GM18870 (cell line): ENCODE measurements around the gene STRN4.

Source experiments
- ATAC-seq: cut with Tn5 transposase; IDR thresholded peaks from one replicate; pipeline ENCODE4 v1.9.1; 2021; ENCODE audit warnings: moderate library complexity; ENCODE audit not compliant: unreplicated experiment

The STRN4 gene

DNA sequence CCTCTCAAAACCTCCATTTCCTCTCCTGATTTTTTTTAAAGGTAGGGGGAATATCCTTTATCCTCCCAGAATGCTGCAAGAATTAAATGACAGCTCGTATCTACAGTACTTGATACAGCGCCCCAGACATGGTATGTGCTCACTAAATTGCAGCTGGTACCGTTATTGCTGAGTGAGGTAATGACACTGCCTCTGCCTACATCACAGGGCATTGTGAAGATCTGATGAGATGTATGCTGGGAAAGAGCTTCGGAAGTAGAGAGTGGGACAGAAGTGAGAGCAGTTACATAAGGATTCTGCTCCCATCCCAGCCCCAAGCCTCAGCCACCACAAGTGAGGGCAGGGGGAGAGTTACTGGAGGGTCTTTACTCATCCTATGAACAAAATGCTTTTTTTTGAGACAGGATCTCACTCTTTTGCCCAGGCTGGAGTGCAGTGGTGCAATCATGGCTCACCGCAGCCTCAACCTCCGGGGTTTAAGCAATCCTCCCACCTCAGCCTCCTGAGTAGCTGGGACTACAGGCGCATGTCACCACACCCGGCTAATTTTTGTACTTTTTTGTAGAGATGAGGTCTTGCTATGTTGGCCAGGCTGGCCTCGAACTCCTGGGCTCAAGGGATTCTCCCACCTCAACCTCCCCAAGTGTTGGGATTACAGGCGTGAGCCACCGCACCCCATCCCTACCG, 2.1 kb downstream of the STRN4 start:
- no peak for ATAC-seq

DNA sequence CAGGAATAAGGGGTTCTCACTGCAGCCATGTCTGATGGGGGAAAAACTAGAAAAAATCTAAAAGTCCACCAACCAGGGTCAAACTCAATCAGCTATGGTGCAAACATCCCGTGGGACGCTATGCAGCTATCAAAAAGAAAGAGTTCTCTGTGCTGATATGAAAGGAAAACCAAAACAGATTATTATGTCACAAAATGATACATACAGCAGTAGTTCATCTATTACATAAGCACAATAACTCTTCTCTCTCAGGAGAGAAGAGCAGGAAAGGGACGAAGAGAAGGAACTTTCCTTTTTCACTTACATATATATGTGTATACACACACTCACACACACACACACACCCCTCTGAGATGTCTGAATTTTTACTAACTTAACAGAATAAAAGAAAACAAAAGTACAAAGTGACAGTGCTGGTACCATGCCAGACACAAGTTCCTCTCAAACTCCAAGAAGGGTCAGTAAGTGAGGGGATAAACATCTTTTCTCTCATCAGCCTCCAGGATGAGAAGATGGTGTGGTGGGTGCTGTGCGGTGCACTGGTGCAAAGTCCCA, 3.2 kb downstream of the STRN4 start:
- no peak for ATAC-seq

DNA sequence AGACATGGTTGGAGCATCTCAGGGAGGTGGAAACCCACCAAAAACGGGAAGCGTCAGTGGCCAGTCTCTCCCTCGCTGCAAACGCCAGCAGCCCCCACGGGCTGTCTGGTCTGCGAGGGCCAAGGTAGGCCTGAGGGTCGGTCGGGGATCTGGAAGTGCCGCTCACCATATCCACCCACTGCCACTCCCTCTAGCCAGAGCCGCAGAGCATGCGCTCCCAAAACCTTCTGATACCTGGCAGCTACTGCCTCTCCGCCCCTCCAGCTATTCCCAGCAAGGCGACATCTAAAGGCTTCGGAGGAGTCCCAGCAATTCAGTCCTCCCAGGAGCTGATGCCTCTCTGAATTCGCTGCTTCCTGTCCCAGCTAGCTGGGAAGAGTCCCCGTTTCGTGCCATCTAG, 4.8 kb downstream of the STRN4 start:
- ATAC-seq = no peak

DNA sequence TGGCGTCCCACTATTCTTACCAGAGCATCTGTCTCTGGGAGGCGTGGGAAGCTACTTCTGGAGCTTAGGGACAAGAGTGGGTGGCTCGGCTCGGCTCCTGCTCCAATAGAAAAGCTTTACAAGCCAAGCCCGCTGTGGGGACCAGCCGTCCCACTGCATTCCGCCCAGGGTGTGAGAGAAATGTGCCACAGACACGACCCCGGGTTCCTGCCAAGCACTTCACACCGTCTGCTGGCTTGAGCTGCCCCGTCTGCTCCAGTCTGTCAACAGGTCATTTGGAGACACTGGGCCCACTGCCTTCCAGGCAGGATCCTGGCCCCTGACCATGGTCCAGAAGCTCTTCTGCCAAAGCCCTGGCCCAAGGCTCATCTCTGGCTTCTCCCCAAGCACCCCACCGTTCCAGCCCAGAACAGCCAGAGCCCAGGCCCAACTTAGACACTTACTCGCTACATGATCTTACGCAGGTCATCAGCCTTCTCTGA, 6.9 kb downstream of the STRN4 start:
- no peak for ATAC-seq

DNA sequence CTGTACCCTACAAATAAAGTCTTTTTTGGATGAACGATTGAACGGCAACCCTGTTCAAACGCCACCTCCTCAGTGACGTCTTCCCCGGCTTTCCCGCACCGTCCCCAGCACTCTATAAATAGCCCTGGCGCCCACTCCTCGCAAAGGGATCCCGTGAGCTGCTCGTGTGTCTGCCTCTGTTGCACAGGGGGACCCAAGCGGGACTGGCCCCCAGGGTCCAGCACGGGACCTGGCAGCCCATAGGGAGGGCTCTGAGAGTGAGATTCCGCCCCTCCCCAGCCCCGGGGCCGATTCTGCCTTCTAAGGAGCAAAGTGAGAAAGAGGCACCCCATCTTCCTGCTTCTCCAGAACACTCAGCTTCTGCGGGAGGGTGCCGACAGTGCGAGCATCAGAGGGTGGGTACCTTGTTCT, 8.5 kb downstream of the STRN4 start:
- no peak for ATAC-seq

DNA sequence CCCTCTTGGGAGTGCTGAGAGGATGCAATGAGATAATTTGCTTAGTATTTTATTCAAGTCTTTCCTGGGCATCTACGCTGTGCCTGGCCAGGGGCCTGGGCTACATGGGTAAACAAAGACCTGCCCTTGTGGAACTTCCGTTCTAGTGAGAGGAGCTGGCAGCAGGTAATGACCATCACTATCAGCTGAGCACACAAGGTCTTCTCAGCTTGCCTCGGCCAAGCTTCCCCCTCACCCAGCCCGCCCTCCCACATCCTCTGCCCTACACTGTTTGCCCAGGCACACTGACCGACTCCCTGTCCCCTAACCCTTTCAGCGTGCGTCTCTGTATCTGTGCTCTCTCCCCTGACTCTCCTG, 9.0 kb downstream of the STRN4 start:
- no peak for ATAC-seq

DNA sequence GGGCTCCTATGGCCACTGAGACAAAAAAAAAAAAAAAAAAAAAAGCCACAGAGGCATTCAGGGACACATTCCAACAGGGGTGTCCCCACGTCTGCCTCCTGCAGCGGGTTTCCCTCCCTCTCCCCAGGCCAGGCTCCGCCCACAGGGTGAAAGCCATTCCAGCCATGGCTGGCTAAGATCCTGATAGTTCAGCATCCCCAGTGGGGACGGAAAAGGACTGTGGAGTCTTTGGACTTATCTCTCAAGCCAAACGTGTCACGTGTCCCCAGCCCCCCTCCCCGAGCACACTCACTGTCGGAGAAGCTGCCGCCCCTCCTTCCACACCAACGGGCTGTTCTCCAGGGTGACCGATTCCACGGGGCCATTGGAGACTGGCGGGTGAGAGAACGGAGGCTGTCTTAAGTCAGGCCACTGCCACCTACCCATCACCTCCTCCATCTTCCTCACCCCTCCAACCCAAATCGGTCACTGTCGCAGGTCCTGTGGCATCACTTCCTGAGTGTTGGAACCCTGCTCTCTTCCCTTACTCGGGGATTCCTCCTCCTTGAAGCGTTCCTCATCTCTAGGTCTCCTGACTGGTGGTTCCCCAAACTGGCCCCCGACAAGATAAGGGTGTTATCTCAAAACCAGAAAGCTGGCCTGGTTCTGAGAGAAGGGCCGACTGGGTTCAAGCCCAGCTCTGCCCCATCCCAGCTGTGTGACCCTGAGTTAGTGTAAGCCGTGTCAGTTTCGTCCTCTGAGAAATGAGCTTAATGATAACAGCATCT, 9.5 kb downstream of the STRN4 start:
- ATAC-seq = no peak

DNA sequence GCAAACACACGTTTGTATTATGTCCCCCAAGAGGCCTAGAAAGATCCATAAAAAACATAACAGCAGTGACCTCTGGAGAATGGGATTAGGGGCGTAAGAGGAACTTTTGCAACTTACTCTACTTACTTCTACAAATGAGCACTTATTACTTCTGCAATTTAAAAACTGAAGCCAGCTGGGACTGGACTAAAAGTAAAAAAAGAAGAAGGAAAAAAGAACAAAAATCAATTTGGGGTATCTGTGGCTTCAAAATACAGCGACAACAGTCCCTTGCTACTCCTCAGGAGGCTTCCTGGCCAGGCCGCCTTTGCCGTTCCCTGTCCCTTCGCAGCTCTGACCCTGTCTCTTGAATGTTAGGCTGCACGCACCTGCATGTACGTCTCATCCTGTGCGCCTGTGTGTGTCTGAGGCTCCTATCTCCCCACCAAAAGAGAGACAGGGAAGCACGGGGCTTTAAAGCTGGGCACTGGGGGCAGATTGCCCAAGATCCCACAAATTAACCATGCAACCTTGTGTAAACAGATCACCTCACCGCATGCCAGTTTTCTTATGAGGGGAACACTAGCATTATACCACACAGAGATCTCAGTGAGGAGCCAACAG, 12.5 kb downstream of the STRN4 start:
- ATAC-seq = no peak

DNA sequence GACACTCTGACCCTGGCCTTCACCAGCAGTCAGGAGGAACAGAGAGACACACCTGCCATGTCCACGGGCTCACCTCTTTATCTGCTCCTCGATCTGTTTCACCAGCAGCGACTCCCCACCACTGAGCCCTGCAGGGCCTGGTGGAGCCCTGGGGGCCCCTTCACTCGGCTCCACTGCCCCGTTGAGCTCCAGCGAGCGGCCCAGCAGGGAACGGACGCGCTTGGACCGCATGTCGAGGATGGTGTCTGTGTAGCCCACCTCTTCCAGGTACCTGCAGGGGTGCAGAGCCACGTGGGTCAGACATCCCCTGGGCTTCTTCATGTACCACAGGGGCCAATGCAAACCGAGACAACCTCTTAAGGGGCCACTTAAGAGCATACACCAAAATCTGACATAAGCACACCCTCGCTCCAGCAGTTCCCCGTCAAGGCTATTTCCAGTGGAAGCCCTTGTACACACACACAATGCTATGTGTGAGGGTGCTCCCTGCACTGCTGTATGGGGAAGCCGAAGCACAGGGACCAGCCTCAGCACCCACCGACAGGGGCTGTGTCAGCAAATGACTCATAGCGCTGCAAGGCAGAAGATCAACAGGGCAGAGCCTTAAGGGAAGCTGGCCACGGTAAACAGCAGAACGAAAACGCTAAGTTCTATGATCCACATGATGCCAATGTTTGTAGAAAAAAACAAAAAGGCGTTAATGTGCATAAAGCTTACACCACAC, 13.1 kb downstream of the STRN4 start:
- ATAC-seq = no peak

DNA sequence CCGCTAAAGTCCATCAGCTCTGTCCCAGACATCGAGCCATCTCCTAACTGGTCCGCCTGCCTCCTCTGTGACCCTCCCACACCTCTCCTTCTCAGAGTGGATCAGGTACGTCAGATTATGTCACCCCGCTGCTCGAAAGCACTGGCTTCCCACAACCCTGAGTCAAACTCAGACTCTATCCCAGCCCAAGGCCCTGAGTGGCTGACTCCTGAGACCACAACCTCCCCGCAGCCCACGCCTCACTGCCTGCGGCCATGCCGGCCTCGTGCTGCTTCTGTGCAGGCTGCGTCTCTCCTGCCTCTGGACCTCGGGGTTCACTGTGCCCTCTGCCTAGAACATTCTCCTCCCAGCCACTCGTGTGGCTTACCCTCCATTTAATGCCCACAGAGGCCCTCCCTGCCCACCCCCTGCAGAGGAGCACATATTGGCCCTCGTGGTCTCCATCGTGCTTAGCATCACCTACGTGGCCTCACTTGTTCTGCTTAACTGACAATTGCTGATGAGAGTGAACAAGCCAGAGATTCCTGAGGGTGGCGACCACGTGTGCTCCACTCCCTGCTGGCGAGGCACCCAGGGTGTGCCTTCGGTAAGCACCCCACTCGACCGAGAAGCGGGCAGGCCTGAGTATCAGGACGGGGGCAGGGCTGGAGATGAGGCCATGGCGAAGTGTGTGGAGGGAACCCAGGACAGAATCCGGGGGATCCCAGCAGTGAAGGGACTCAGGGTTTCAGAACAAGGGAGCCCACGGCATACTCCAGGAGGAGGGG, 13.9 kb downstream of the STRN4 start:
- ATAC-seq = no peak

DNA sequence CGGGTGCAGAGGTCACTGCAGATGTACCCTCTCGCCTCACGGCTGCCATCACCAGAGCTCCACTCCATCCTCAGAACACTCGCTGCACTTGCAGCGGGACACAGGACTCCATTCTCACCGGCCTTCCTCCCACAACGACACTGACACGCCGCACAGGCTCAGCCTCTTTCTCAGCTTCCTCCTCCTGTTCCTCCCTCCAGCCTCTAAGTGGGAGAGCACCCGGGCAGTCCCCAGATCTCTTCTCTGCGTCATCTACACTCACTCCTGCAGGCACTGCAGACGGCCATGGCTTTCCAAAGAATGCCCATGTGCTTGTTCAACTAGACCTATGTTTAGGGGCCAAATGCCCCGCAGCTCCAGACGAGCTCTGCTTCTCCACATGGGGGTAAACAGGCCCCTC, 14.7 kb downstream of the STRN4 start:
- no peak for ATAC-seq

DNA sequence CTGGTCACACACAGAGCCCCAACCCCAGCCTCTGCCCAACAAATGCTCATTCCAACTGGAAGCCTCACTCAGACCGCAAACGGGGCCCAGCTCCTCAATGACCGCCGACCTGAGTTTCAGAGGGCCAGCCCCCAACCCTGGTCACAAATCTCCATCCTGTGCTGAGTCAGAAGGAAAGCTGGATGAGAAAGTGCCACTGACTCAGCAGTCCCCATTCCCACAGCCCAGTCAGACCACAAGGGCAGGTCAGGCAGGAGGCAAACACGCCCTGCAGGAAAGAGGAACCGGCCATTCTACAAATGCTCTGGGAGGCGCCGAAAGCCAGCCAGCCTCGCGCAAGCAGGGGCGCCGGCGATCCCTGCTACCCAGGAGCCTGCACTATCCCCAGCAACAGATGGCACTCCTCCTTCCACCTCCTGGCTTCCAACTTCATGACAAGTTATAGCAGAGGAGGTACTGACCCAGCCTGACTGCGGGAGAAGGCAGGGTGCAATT, 15.2 kb downstream of the STRN4 start:
- no peak for ATAC-seq

DNA sequence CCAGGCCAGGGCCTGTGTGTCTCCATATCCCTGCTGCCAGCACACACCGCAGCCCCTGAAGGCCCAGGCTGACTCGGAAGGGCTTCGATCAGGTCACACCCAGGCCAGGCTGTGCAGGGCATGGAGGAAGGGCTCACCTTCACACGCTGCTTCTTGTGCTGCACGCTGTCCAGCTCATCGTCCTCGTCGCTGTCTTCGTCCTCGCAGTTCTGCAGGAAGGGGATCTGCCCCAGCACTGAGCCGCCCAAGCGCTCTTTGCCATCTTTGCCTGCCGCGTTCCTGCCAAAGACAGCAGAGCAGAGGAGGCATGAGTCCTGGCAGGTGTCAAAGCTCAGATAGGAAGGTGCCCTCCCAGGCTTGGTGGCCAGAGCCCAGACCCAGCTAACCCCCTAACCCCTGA, 15.7 kb downstream of the STRN4 start:
- ATAC-seq = no peak

DNA sequence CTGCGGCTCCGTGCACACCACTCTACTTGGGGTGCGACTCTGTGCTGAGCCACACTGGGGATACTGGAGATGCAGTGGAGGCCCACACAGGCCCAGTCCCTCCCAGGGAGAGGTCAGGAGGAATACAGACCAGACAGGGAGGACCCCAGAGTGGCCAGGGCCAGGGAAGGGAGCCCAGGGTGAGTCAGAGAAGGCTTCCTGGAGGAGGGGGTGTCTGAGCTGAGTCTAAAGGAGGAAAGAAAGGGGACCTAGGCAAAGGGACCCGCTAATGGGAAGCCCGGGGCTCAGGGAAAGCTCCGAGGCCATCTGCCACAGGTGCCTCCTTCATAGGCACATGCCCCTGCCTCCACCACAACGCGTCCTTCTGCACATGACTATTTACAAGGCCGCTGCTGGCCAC, 16.1 kb downstream of the STRN4 start:
- ATAC-seq = no peak

DNA sequence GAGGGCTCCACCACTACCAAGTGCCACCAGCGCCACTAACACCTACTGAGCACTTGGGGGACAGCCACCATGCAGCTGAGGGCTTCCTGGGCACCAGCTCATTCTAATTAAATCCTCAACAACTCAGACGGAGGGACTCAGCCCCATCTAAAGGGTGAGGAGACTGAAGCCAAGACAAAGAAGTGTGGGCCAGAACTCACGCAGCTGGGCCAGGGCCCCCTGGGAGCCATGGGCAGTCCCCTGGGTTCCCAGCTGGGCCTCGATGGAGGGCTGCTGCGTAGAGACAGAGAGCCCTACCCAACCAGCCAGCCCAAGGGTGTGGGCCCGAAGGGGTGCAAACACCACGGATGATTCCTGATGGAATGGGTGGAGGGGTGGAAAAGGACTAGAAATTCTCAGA, 16.6 kb downstream of the STRN4 start:
- ATAC-seq = no peak

DNA sequence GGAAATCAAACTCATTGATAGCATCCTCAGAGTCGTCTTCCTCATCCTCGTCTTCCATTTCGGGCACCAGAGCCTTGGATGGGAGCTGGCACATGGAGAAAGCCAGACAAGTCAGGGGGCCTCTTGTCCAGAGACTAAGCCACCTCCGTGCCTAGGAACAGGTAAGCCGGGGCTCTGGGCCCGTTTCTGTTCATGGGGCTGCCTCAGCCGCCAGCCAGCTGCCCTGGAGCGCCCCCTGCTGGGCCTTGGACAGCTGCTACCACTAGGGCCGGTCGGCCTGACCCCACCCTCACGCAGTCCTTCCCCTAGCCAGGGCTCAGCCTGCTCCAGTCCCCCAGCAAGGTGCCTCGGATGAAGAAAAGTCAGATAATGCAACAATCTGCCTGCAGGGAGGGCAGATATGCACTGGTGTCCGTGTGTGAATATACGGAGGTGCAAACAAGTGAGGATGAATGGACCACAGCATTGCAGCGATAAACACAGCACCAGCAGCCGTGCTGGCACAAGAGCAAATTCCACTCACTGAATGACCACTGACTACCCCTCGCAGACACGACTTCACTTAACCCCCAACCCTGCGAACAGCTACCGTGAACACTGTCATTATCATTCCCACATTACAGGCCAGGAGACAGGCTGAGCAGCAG, 17.4 kb downstream of the STRN4 start:
- no peak for ATAC-seq

DNA sequence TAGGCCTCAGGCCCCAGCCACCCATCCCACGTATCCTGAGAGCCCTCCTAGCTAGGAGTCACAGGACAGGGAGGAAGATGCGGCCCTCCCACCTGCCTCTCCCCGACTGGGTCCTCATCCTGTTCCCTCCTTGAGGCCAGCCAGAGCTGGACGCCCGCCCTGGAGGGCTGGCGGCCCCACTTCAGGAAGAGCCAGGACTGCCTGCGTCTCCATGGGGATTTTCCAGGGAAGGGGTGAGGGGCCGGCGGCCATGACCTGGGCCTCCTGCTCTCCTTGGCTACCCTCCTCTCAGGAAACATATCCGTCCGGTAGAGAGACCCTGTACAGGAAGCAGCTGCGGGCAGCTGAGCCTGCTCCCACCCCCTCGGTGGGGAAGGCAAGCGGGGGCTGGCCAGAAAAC, 18.0 kb downstream of the STRN4 start:
- no peak for ATAC-seq

DNA sequence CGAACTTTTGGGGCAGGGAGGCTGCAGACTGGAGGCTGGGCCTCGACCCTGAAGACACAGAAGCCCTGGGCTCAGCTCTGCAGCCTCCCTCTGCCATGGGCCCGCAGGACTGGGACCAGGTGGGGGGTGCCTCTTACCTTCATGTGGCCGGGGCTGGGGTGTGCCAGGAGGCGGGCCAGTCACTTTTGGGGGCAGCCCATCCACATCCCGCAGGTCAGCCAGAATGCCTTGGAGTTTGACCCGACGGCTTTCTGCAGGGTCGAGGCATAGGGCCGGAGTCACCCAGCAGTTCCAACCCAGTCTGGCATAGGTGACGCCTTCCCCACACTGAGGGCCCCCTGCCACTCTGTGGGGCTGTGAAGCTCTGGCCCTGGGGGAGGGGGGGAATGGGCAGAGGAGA, 18.5 kb downstream of the STRN4 start:
- ATAC-seq = no peak

DNA sequence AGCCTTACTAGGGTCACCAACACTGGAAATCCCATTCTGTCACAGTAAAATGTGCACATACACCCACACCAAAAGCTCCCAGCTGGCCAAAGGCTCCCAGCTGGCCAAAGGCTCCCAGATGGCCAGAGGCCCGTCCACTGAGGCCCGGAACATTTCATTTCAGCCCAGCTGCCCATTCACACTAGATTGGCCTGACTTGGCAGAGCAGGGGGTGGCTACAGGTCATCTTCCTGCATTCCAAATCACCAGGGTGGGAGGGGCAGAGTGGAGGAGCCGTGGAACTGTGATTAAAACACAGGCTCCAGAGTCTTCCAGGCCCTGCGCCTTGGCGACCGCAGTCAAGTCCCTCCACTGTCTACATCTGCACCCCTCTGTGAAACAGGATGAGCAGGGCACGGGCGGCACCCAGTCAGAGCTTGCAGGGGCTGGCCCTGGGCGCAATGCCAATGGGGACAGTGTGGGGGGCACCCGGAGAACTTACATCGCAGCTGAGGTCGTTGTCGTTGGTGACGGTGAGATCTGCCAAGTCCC, 19.2 kb downstream of the STRN4 start:
- no peak for ATAC-seq

DNA sequence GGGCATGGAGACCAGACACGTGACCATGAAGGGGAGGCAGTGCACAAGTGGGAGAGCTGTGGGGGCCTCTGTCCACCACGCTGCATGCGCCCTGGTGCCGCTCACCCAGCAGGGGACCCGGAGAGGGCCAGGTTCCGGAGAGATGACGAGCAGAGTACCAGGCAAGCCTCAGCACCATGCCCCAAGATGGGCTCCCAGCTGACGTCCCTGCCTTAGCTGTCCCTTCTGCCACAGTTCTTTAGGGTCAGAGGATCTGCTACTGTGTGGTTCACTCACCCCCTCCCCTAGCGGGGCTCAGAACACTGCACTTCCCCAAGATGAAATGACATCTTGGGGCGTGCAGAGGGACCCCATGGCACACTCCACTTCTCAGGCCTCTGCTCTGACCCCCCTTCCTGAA, 19.7 kb downstream of the STRN4 start:
- no peak for ATAC-seq
